DOHH2 (cell line): ENCODE data around the gene GRK1.
"Not testable (repeated sequence)": the region's sequence is repeated elsewhere in the genome, so short reads cannot be mapped to it uniquely, and the experiment has no call there.

ENCODE experiments used
- H3F3A ChIP-seq: fragments of 200-600 bp; sonication (generic), shearing (Covaris generic); 2 replicates; pipeline ENCODE4 v1.6.0; 2016; ENCODE audit warnings: antibody characterized with exemption, mild to moderate bottlenecking; ENCODE audit not compliant: control insufficient read depth, insufficient read depth
- H3K27ac ChIP-seq: fragments of 200-600 bp; sonication (generic); 2 replicates; pipeline ENCODE4 v1.5.1; 2014; ENCODE audit warnings: low read depth, mild to moderate bottlenecking, low read length, moderate library complexity
- H3K27me3 ChIP-seq: fragments of 200-600 bp; sonication (generic); 2 replicates; pipeline ENCODE4 v1.6.1; 2014; ENCODE audit warnings: mild to moderate bottlenecking, low read length, mixed read lengths; ENCODE audit not compliant: control insufficient read depth
- H3K36me3 ChIP-seq: fragments of 200-600 bp; sonication (generic); 2 replicates; pipeline ENCODE4 v1.6.1; 2014; ENCODE audit warnings: mild to moderate bottlenecking, low read length, moderate library complexity, mixed read lengths; ENCODE audit not compliant: control insufficient read depth
- H3K4me1 ChIP-seq: fragments of 200-600 bp; sonication (generic); 2 replicates; pipeline ENCODE4 v1.6.1; 2014; ENCODE audit warnings: mild to moderate bottlenecking, low read length, mixed read lengths; ENCODE audit not compliant: control insufficient read depth
- H3K4me2 ChIP-seq: fragments of 200-600 bp; sonication (generic); 2 replicates; pipeline ENCODE4 v1.6.0; 2014; ENCODE audit warnings: mild to moderate bottlenecking, low read length, moderate library complexity
- H3K4me3 ChIP-seq: fragments of 200-600 bp; sonication (generic); 2 replicates; pipeline ENCODE4 v1.5.1; 2014; ENCODE audit warnings: mild to moderate bottlenecking, low read length, mixed read lengths
- H3K79me2 ChIP-seq: fragments of 200-600 bp; sonication (generic); 2 replicates; pipeline ENCODE4 v1.6.1; 2014; ENCODE audit warnings: mild to moderate bottlenecking, low read length, mixed read lengths; ENCODE audit not compliant: control insufficient read depth
- H3K9me2 ChIP-seq: fragments of 200-600 bp; sonication (generic); replicated peaks from 2 replicates; pipeline ENCODE4 v1.6.1; 2014; ENCODE audit warnings: mild to moderate bottlenecking, low read length, mixed read lengths; ENCODE audit not compliant: control insufficient read depth
- H3K9me3 ChIP-seq: fragments of 200-600 bp; sonication (generic); 2 replicates; pipeline ENCODE4 v1.6.1; 2014; ENCODE audit warnings: antibody characterized with exemption, low read length, mixed read lengths; ENCODE audit not compliant: control insufficient read depth, insufficient read depth
- H4K20me1 ChIP-seq: fragments of 200-600 bp; sonication (generic); 2 replicates; pipeline ENCODE4 v1.6.0; 2014; ENCODE audit warnings: low read depth, mild to moderate bottlenecking, antibody characterized with exemption, low read length, moderate library complexity; ENCODE audit not compliant: control insufficient read depth, insufficient read depth
- CTCF ChIP-seq: fragments of 200-600 bp; sonication (generic); IDR thresholded peaks from one replicate; pipeline ENCODE4 v1.5.1; 2014; ENCODE audit warnings: antibody characterized with exemption, mild to moderate bottlenecking, low read depth, low read length; ENCODE audit not compliant: poor library complexity, severe bottlenecking
- EZH2phosphoT487 ChIP-seq: fragments of 200-600 bp; sonication (generic); IDR thresholded peaks from 2 replicates; pipeline ENCODE4 v1.6.1; 2017; ENCODE audit warnings: borderline replicate concordance, mild to moderate bottlenecking, antibody characterized with exemption, low read length, moderate library complexity, mixed read lengths

Gene GRK1

GRCh38 chr13:113750554-113751399, 83.8 kb downstream of the GRK1 start:
- Histone ChIP-seq H3K27ac (no peak overlapping the region), H3K4me1 (no peaks in the 10 kb centered on the region), H4K20me1 (no peaks in the 10 kb centered on the region), H3K79me2 (no peaks in the 10 kb centered on the region), H3K36me3 (no peaks in the 10 kb centered on the region), H3F3A (peaks cover 10% of the 10 kb centered on the region), H3K9me2 (no peaks in the 10 kb centered on the region), H3K4me3 (no peak overlapping the region), H3K27me3 (no peaks in the 10 kb centered on the region), H3K4me2 (no peak overlapping the region), H3K9me3 (peaks cover 25% of the 10 kb centered on the region; the same call in 1 of the 2 replicates)
- TF ChIP-seq EZH2phosphoT487 = no peak
- TF ChIP-seq CTCF = no peak

GRCh38 chr13:113751491-113751890, 84.5 kb downstream of the GRK1 start:
- H3K9me3 ChIP-seq = peaks cover 25% of the 10 kb centered on the region; the same call in 1 of the 2 replicates
- H3K79me2 ChIP-seq = no peaks in the 10 kb centered on the region
- H3K27me3 ChIP-seq = no peaks in the 10 kb centered on the region
- no peak overlapping the region for H3K27ac ChIP-seq
- no peaks in the 10 kb centered on the region for H4K20me1 ChIP-seq
- H3K4me2 ChIP-seq = no peak overlapping the region
- H3K36me3 ChIP-seq = no peaks in the 10 kb centered on the region
- no peaks in the 10 kb centered on the region for H3K9me2 ChIP-seq
- no peaks in the 10 kb centered on the region for H3K4me1 ChIP-seq
- TF ChIP-seq EZH2phosphoT487 (no peak), CTCF (no peak)
- no peak overlapping the region for H3K4me3 ChIP-seq
- H3F3A ChIP-seq = peaks cover 10% of the 10 kb centered on the region

GRCh38 chr13:113752211-113752986, 85.4 kb downstream of the GRK1 start:
- Histone ChIP-seq H3F3A (peaks cover 10% of the 10 kb centered on the region), H3K9me3 (peaks cover 25% of the 10 kb centered on the region; the same call in 1 of the 2 replicates)
- H3K4me1 ChIP-seq, H4K20me1 ChIP-seq, H3K4me3 ChIP-seq, H3K79me2 ChIP-seq, H3K4me2 ChIP-seq, H3K27ac ChIP-seq, H3K9me2 ChIP-seq, H3K36me3 ChIP-seq, H3K27me3 ChIP-seq: not testable (repeated sequence)

GRCh38 chr13:113753171-113753570, 86.2 kb downstream of the GRK1 start:
- Histone ChIP-seq H3K9me2 (no peaks in the 10 kb centered on the region), H3K79me2 (no peaks in the 10 kb centered on the region), H3K9me3 (peaks cover 25% of the 10 kb centered on the region; the same call in 1 of the 2 replicates), H3K4me1 (peaks cover 2% of the 10 kb centered on the region), H3K27me3 (0 out of 2 replicates have a peak, but pooled peaks cover 3% of the 10 kb centered on the region), H4K20me1 (no peaks in the 10 kb centered on the region), H3K36me3 (no peaks in the 10 kb centered on the region), H3K27ac (no peak overlapping the region), H3F3A (peaks cover 10% of the 10 kb centered on the region), H3K4me2 (no peak overlapping the region), H3K4me3 (no peak overlapping the region)
- TF ChIP-seq CTCF (no peak), EZH2phosphoT487 (no peak)
